Progenitor cell of endocrine pancreas (in vitro differentiated cells): ENCODE measurements around the gene MCFD2. TPM values are rescaled to one million over a fixed set of nuclear protein-coding genes. Genes with fewer than 3 reads are reported as not detected.

Experiments used
- DNase-seq: peaks from one replicate; pipeline ENCODE4 v3.0.0; 2021; ENCODE audit warnings: low spot score; ENCODE audit not compliant: unreplicated experiment
- H3K27ac Mint-ChIP-seq: 2 replicates; pipeline ENCODE4 v1.8.0; 2021; ENCODE audit warnings: mild to moderate bottlenecking, moderate library complexity, mixed read lengths
- H3K27me3 Mint-ChIP-seq: 2 replicates; pipeline ENCODE4 v1.8.0; 2021; ENCODE audit warnings: mixed read lengths
- H3K36me3 Mint-ChIP-seq: 2 replicates; pipeline ENCODE4 v1.8.0; 2022; ENCODE audit warnings: mixed read lengths; ENCODE audit not compliant: insufficient read depth
- H3K4me1 Mint-ChIP-seq: 2 replicates; pipeline ENCODE4 v1.8.0; 2021; ENCODE audit warnings: low read depth, mixed read lengths
- H3K4me3 Mint-ChIP-seq: 2 replicates; pipeline ENCODE4 v1.8.0; 2021; ENCODE audit warnings: low read depth, mild to moderate bottlenecking, moderate library complexity, mixed read lengths
- H3K9me3 Mint-ChIP-seq: 2 replicates; pipeline ENCODE4 v1.8.0; 2021; ENCODE audit warnings: low read depth, mixed read lengths
- CTCF ChIP-seq: fragments of 200-600 bp; sonication (generic); IDR thresholded peaks from one replicate; pipeline ENCODE4 v1.5.0; 2021; ENCODE audit warnings: antibody characterized with exemption, mild to moderate bottlenecking; ENCODE audit not compliant: unreplicated experiment
- total RNA-seq: library from RNA; stranded (reverse); gene quantifications from 2 replicates; pipeline ENCODE4 v1.2.1, GENCODE V29; 2021

The MCFD2 gene
- total RNA-seq, 1 donor from 2014 or later, result 72.9 TPM

- no peak for DNase-seq
- no peak for TF ChIP-seq CTCF
- H3K27ac Mint-ChIP-seq, result no peak overlapping the region
- H3K27me3 Mint-ChIP-seq, result no peaks in the 10 kb centered on the region
- H3K9me3 Mint-ChIP-seq, result no peaks in the 10 kb centered on the region
- H3K4me1 Mint-ChIP-seq, result peaks cover 12% of the 10 kb centered on the region
- H3K4me3 Mint-ChIP-seq, result no peak overlapping the region
- H3K36me3 Mint-ChIP-seq, result peaks cover 21% of the 10 kb centered on the region
Observed at GRCh38 chr2:46901611-46902010, 14.0 kb downstream of the MCFD2 start.

GRCh38 chr2:46900381-46900780 lies 15.2 kb downstream of the MCFD2 start:
- Mint-ChIP-seq H3K36me3 (peaks cover 17% of the 10 kb centered on the region), H3K4me3 (no peak overlapping the region), H3K27me3 (no peaks in the 10 kb centered on the region), H3K4me1 (peaks cover 12% of the 10 kb centered on the region), H3K27ac (no peak overlapping the region), H3K9me3 (no peaks in the 10 kb centered on the region)
- TF ChIP-seq CTCF, result no peak
- no peak for DNase-seq

- no peak overlapping the region for H3K27ac Mint-ChIP-seq
- H3K4me1 Mint-ChIP-seq, result peaks cover 12% of the 10 kb centered on the region
- peaks cover 12% of the 10 kb centered on the region for H3K36me3 Mint-ChIP-seq
- no peak for DNase-seq
- no peak overlapping the region for H3K4me3 Mint-ChIP-seq
- TF ChIP-seq CTCF, result no peak
- H3K9me3 Mint-ChIP-seq, result no peaks in the 10 kb centered on the region
- no peaks in the 10 kb centered on the region for H3K27me3 Mint-ChIP-seq
Observed at GRCh38 chr2:46899053-46899452, 16.6 kb downstream of the MCFD2 start.

- no peak overlapping the region for H3K27ac Mint-ChIP-seq
- H3K36me3 Mint-ChIP-seq, result peaks cover 6% of the 10 kb centered on the region
- no peak for TF ChIP-seq CTCF
- no peaks in the 10 kb centered on the region for H3K9me3 Mint-ChIP-seq
- H3K4me1 Mint-ChIP-seq, result peaks cover 10% of the 10 kb centered on the region
- no peak overlapping the region for H3K4me3 Mint-ChIP-seq
- H3K27me3 Mint-ChIP-seq, result no peaks in the 10 kb centered on the region
- no peak for DNase-seq
Observed at GRCh38 chr2:46898024-46898423, 17.6 kb downstream of the MCFD2 start.

GRCh38 chr2:46893269-46893939 lies 22.2 kb downstream of the MCFD2 start:
- DNase-seq, result no peak
- Mint-ChIP-seq H3K36me3 (no peaks in the 10 kb centered on the region), H3K27me3 (no peaks in the 10 kb centered on the region), H3K27ac (no peak overlapping the region), H3K4me1 (no peaks in the 10 kb centered on the region), H3K9me3 (no peaks in the 10 kb centered on the region), H3K4me3 (no peak overlapping the region)
- no peak for TF ChIP-seq CTCF
